Naive thymus-derived CD8-positive, alpha-beta T cell (primary cell): ENCODE results near the gene DHX30. TPM values are rescaled to one million over a fixed set of nuclear protein-coding genes. Genes with fewer than 3 reads are reported as not detected.
"Not testable (repeated sequence)": the region's sequence is repeated elsewhere in the genome, so short reads cannot be mapped to it uniquely, and the experiment has no call there.

Experiments
- ATAC-seq, 2 donors: fragments of 150-1000 bp; cut with Tn5 transposase in 1 of 2; sonication (Bioruptor Pico), chemical (Tn5 transposase) in 1 of 2; 1 replicate in 1 of 2; 2 replicates in 1 of 2; pipeline ENCODE4 v1.10.0; 2021; ENCODE audit warnings: mild to moderate bottlenecking in 2 of 2, moderate library complexity in 2 of 2
- POLR2A ChIA-PET: fragments of 350-600 bp; sonication (Branson Sonifier 250); formaldehyde crosslinking; loops from one replicate; lab custom pipeline; 2021; ENCODE audit warnings: antibody characterized with exemption; lab: Charles Lee
- DNase-seq, 10 donors: peaks; one replicate each; pipeline versions ENCODE4 v3.0.0 to v3.0.0-alpha.2; 2020 to 2022
- H3K27ac Mint-ChIP-seq, 10 donors: one replicate each; pipeline ENCODE4 v1.8.0; 2020 to 2022; ENCODE audit warnings: mild to moderate bottlenecking in 10 of 10, mixed read lengths in 10 of 10, moderate library complexity in 4 of 10, inconsistent platforms in 1 of 10
- H3K27me3 Mint-ChIP-seq, 5 donors: one replicate each; pipeline ENCODE4 v1.8.0; 2021 to 2022; ENCODE audit warnings: mixed read lengths in 5 of 5
- H3K36me3 Mint-ChIP-seq, 3 donors: one replicate each; pipeline ENCODE4 v1.8.0; 2020 to 2022; ENCODE audit warnings: mixed read lengths in 3 of 3, mild to moderate bottlenecking in 2 of 3, inconsistent platforms in 1 of 3
- H3K4me1 Mint-ChIP-seq, 4 donors: one replicate each; pipeline ENCODE4 v1.8.0; 2021 to 2022; ENCODE audit warnings: mixed read lengths in 4 of 4
- H3K4me3 Mint-ChIP-seq, 10 donors: one replicate each; pipeline ENCODE4 v1.8.0; 2020 to 2022; ENCODE audit warnings: mild to moderate bottlenecking in 10 of 10, mixed read lengths in 10 of 10, moderate library complexity in 6 of 10, inconsistent platforms in 1 of 10
- H3K9me3 Mint-ChIP-seq, 9 donors: one replicate each; pipeline ENCODE4 v1.8.0; 2020 to 2022; ENCODE audit warnings: mixed read lengths in 9 of 9, mild to moderate bottlenecking in 3 of 9, inconsistent platforms in 1 of 9, moderate library complexity in 1 of 9
- polyA plus RNA-seq, 3 donors: library from polyadenylated mRNA; unstranded; fragments of 300-500 nt; fragmentation: Illumina TruSeq; gene quantifications; one replicate each; pipeline ENCODE4 v1.2.3, GENCODE V29; 2021
- total RNA-seq, 8 experiments: library from RNA in 2 of 8; stranded (reverse) in 2 of 8; gene quantifications; one replicate each; pipeline ENCODE4 v1.2.3 and lab custom pipeline; 2021 to 2026

DHX30 gene
- total and polyA plus RNA-seq, 5 experiments from 2014 or later, result 23.5 to 95.5 (median 43.6) TPM

DNA sequence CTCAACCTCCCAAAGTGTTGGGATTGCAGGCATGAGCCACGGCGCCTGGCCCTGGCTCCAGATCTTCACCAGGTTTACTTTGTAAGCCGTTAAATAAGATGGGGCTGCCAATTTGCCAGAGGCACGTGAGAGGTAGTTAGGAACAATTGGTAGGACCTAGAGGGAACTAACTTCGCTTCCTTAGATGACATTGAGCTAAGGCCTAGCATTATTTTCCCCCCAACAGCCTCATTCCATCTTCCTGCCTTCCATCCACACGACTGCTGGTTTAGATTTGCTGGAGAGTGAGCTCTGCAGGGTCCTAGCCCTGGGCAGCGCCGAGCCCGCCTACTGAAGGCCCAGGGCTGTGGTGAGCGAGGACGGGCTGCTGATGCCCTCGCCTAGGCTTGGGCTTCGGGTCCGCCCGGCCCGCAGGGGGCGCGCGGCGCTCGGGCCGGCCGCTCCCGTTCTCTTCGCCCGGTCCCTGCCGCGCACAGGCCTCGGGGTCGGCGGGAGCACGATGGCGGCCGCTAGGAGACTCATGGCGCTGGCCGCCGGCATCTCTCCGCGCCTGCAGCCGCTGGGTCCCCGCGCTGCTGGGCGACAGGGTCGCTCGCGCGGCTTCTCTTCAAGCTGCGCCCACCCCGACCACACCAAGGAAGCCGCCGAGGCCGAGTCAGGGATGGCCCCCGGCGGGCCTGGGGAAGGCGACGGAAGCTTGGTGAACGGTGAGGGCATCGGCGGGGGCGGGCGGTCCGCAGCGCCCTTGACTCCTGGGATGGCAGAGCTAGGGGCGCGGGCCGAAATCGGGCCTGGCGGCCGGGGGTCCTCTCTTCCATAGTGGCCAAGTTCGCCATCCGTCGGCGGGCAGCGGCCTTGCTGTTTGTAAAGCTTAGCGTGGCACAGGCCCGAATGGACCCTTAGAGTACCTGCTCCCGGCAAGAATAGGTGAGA lies 21.9 kb downstream of the DHX30 start:
- H3K9me3 Mint-ChIP-seq, result no peaks in the 10 kb centered on the region
- H3K27me3 Mint-ChIP-seq, result no peaks in the 10 kb centered on the region
- peaks cover 15 to 37% (median 30%) of the 10 kb centered on the region in 4 donors for H3K4me1 Mint-ChIP-seq
- peak; percentile 98 to 99 for ATAC-seq
- POLR2A ChIA-PET, result interaction anchor here (0.6 to 2.0 kb wide), 12 partner anchors 8 to 444 kb away, joined by 3 to 8 read pairs (median 4); partner anchors contain the start of genes ELP6, PTPN23 and SMARCC1
- peak overlapping the region; percentile 80 to 93 (median 88) for H3K4me3 Mint-ChIP-seq
- H3K27ac Mint-ChIP-seq, result peak overlapping the region; percentile 78 to 96 (median 93)
- DNase-seq, result peak; percentile 64 to 82 (median 78)
- H3K36me3 Mint-ChIP-seq, result peaks cover 5 to 52% (median 13%) of the 10 kb centered on the region in 3 donors

DNA sequence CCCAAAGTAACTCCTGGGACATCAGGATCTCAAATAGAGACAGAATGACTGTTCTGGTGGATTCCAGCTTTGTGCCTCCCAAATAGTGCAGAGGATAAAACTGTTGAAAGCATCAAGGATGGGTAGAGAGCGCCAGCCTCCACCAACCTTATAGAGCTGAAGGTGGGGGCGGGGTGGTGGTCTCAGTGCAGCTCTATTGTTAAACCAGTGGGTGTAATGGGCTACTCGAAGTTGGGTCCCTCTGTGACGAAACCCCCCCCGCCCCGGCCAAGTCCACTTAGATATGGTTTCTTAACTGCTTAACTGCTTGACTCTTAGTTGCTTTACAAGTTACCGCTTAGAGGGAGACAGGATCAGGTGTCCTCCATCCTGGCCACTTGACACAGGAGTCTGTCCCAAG lies 22.7 kb downstream of the DHX30 start:
- Mint-ChIP-seq H3K4me3 (peak overlapping the region; percentile 80 to 93 (median 88)), H3K9me3 (no peaks in the 10 kb centered on the region), H3K4me1 (peaks cover 15 to 37% (median 30%) of the 10 kb centered on the region in 4 donors), H3K27ac (peak overlapping the region; percentile 53 to 96 (median 90)), H3K36me3 (peaks cover 5 to 49% (median 11%) of the 10 kb centered on the region in 3 donors), H3K27me3 (no peaks in the 10 kb centered on the region)
- no peak for DNase-seq
- POLR2A ChIA-PET, result interaction anchor here (0.6 to 2.0 kb wide), 11 partner anchors 9 to 445 kb away, joined by 3 to 8 read pairs (median 4); partner anchors contain the start of genes ELP6, PTPN23 and SMARCC1
- ATAC-seq, result no peak

DNA sequence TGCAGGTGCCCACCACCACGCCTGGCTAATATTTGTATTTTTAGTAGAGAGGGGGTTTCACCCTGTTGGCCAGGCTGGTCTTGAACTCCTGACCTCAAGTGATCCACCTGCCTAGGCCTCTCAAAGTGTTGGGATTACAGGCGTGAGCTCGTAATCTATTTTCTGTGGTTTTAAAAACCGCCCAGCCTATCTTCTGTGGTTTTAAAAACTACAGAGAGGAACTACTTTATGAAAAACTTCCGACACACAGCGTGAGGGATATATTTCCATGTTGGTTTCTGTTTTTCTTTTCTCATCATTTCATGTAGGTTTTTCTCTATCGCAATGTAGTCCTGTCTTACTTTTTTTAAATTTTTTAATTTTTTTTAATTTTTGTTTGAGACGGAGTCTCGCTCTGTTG lies 26.5 kb downstream of the DHX30 start:
- peak overlapping the region in 1 of 10 donors; percentile 18 for H3K4me3 Mint-ChIP-seq
- POLR2A ChIA-PET, result interaction anchor here (0.6 kb wide), 1 partner anchor 69 kb away, joined by 3 read pairs; no protein-coding TSS in a partner anchor

DNA sequence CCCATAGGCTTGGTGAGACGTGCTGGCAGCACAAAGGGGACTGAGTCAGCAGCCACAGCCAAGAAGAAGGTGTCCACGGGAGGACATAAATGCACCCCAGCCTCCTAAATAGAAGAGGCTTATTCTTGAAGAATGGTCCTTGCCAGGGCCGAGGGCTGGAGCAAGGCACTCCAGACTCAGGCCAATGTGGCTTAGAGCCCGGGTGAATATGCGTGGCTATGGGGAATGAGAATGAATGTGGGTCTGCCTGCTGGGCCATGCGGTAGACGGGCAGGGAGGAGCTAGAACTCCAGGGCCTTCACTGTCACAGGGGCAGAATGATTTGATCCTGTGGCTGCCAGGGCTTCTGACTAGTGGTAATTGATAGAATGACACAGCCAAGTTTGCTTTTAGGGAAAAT lies 34.0 kb downstream of the DHX30 start:
- H3K4me1 Mint-ChIP-seq, result peaks cover 0 to 14% (median 8%) of the 10 kb centered on the region in 4 donors
- peak overlapping the region in 3 of 10 donors; percentile 25 to 60 (median 45) for H3K27ac Mint-ChIP-seq
- H3K4me3 Mint-ChIP-seq, result no peak overlapping the region
- H3K36me3 Mint-ChIP-seq, result peaks cover 0 to 85% (median 11%) of the 10 kb centered on the region in 3 donors
- no peaks in the 10 kb centered on the region for H3K9me3 Mint-ChIP-seq
- DNase-seq (no peak), ATAC-seq (no peak)
- POLR2A ChIA-PET, result interaction anchor here (0.6 kb wide), 1 partner anchor 12 kb away, joined by 3 read pairs; no protein-coding TSS in a partner anchor
- H3K27me3 Mint-ChIP-seq, result no peaks in the 10 kb centered on the region

More for the DNA sequence above, 26.5 kb downstream of the DHX30 start:
- DNase-seq, H3K27me3 Mint-ChIP-seq, H3K9me3 Mint-ChIP-seq, ATAC-seq: not testable (repeated sequence)
- Mint-ChIP-seq H3K36me3 (peaks cover 5 to 67% (median 14%) of the 10 kb centered on the region in 3 donors), H3K4me1 (peaks cover 17 to 38% (median 32%) of the 10 kb centered on the region in 4 donors), H3K27ac (peak overlapping the region in 8 of 10 donors; percentile 15 to 81 (median 54))

DNA sequence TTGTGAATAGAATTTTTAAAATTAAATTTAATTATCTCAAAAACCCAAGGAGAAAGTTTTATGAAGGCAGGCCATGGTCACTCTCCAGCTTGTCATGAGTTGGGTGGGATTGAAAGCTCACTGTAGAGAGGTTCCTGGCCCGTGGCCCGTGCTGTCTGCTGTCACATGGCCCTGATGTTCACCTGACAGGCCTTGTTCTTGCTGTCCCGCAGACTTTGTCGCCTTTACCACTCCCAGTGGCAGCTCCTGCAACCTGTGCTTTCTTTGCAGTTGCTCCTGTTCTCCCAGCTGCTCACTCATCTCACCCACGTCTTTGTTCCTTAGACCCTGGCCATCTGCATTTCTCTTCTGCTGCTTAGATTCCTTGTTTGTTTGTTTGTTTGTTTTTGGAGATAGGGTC lies 35.6 kb downstream of the DHX30 start:
- H3K27me3 Mint-ChIP-seq, result no peaks in the 10 kb centered on the region
- DNase-seq, result no peak
- H3K4me3 Mint-ChIP-seq, result no peak overlapping the region
- H3K9me3 Mint-ChIP-seq, result no peaks in the 10 kb centered on the region
- H3K4me1 Mint-ChIP-seq, result peaks cover 0 to 14% (median 8%) of the 10 kb centered on the region in 4 donors
- ATAC-seq, result no peak
- peaks cover 0 to 89% (median 7%) of the 10 kb centered on the region in 3 donors for H3K36me3 Mint-ChIP-seq
- peak overlapping the region in 4 of 10 donors; percentile 2 to 65 (median 47) for H3K27ac Mint-ChIP-seq
- POLR2A ChIA-PET, result interaction anchor here (0.6 kb wide), 1 partner anchor 27 kb away, joined by 6 read pairs; no protein-coding TSS in a partner anchor

DNA sequence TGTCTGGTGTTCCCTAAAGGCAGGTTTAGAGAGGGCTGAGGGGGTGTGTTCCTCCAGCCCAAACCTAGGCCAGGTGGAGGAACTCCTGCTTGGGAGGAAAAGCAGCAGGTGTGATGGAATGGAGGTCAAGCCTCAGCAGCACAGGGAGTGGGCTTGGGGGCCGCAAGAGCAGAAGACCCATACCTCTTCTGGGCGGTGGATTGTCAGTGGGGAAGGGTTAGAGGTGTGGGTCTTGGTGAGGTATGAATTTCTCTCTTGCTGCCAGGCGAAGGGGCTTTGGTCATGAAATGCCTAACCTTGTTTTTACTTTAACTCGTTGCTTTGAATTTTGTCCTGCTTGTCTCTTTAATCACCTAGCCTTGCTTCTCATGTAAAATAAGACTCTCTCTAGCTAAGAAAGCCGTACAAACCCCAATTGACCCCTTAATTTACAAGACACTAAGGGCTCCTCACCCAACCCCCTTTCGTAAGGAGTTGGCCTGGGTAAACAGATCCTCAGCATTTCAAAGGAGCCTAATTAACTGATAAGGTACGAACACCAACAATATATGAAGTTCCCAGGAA lies 38.9 kb downstream of the DHX30 start:
- peak overlapping the region in 3 of 10 donors; percentile 21 to 65 (median 46) for H3K27ac Mint-ChIP-seq
- H3K4me1 Mint-ChIP-seq, result peaks cover 0 to 8% (median 7%) of the 10 kb centered on the region in 4 donors
- DNase-seq (no peak), ATAC-seq (no peak)
- no peaks in the 10 kb centered on the region for H3K9me3 Mint-ChIP-seq
- H3K4me3 Mint-ChIP-seq, result no peak overlapping the region
- peaks cover 3 to 89% (median 4%) of the 10 kb centered on the region in 3 donors for H3K36me3 Mint-ChIP-seq
- no peaks in the 10 kb centered on the region for H3K27me3 Mint-ChIP-seq
- POLR2A ChIA-PET, result no interaction called here

DNA sequence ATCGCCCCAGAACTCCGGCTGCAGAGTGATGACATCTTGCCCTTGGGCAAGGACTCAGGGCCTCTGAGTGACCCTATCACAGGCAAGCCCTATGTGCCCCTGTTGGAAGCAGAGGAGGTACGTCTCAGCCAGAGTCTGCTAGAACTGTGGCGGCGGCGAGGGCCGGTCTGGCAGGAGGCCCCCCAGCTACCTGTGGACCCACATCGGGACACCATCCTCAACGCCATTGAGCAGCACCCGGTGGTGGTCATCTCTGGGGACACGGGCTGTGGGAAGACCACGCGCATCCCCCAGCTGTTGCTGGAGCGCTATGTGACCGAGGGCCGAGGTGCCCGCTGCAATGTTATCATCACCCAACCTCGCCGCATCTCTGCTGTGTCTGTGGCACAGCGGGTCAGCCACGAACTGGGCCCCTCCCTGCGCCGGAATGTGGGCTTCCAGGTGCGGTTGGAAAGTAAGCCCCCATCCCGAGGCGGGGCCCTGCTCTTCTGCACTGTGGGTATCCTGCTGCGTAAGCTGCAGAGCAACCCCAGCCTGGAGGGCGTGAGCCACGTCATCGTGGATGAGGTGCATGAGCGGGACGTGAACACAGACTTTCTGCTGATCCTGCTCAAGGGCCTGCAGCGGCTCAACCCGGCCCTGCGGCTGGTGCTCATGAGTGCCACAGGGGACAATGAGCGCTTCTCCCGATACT lies 43.4 kb downstream of the DHX30 start:
- Mint-ChIP-seq H3K9me3 (no peaks in the 10 kb centered on the region), H3K4me3 (no peak overlapping the region), H3K27me3 (no peaks in the 10 kb centered on the region), H3K4me1 (no peaks in the 10 kb centered on the region), H3K36me3 (peaks cover 3 to 79% (median 4%) of the 10 kb centered on the region in 3 donors), H3K27ac (no peak overlapping the region)
- ATAC-seq, result no peak
- DNase-seq, result no peak
- POLR2A ChIA-PET, result no interaction called here

DNA sequence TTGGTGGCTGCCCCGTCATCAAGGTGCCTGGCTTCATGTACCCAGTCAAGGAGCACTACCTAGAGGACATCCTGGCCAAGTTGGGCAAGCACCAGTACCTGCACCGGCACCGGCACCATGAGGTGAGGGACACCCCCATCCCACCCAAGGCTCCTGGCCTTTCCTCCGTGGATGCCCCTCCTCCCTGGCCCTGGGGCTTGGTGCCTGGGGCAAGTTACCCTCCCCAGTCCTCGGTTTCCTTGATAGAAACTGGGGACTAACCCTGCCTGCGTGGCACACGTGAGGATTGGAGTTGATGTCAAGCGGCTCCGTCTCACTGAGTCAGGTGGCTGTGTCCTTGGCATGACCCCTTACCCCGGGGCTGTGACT lies 43.9 kb downstream of the DHX30 start:
- POLR2A ChIA-PET, result interaction anchor here (0.6 kb wide), 1 partner anchor 764 kb away, joined by 7 read pairs; no protein-coding TSS in a partner anchor
- peaks cover under 1 to 74% (median 3%) of the 10 kb centered on the region in 3 donors for H3K36me3 Mint-ChIP-seq
- no peak for ATAC-seq
- DNase-seq, result no peak
- no peak overlapping the region for H3K27ac Mint-ChIP-seq
- H3K4me1 Mint-ChIP-seq, result no peaks in the 10 kb centered on the region
- H3K4me3 Mint-ChIP-seq, result no peak overlapping the region
- no peaks in the 10 kb centered on the region for H3K27me3 Mint-ChIP-seq
- no peaks in the 10 kb centered on the region for H3K9me3 Mint-ChIP-seq

DNA sequence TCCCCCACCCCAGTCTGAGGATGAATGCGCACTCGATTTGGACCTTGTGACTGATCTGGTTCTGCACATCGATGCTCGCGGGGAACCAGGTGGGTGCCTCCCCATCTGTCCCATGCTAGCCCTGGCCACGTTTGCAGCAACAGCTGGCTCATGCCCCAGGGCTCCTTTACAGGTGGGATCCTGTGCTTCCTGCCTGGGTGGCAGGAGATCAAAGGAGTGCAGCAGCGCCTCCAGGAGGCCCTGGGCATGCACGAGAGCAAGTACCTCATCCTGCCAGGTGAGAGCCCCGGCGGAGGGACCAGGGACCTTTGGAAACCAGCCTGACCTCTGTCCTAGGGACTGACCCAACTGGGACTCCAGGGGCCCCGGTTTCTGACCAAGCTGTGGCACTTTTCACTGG lies 44.3 kb downstream of the DHX30 start:
- peak overlapping the region in 1 of 10 donors; percentile 17 for H3K27ac Mint-ChIP-seq
- DNase-seq (no peak), ATAC-seq (no peak)
- peaks cover 0 to 73% (median 3%) of the 10 kb centered on the region in 3 donors for H3K36me3 Mint-ChIP-seq
- POLR2A ChIA-PET, result interaction anchor here (0.6 kb wide), 1 partner anchor 763 kb away, joined by 7 read pairs; no protein-coding TSS in a partner anchor
- no peak overlapping the region for H3K4me3 Mint-ChIP-seq
- H3K27me3 Mint-ChIP-seq, result no peaks in the 10 kb centered on the region
- no peaks in the 10 kb centered on the region for H3K9me3 Mint-ChIP-seq
- no peaks in the 10 kb centered on the region for H3K4me1 Mint-ChIP-seq

DNA sequence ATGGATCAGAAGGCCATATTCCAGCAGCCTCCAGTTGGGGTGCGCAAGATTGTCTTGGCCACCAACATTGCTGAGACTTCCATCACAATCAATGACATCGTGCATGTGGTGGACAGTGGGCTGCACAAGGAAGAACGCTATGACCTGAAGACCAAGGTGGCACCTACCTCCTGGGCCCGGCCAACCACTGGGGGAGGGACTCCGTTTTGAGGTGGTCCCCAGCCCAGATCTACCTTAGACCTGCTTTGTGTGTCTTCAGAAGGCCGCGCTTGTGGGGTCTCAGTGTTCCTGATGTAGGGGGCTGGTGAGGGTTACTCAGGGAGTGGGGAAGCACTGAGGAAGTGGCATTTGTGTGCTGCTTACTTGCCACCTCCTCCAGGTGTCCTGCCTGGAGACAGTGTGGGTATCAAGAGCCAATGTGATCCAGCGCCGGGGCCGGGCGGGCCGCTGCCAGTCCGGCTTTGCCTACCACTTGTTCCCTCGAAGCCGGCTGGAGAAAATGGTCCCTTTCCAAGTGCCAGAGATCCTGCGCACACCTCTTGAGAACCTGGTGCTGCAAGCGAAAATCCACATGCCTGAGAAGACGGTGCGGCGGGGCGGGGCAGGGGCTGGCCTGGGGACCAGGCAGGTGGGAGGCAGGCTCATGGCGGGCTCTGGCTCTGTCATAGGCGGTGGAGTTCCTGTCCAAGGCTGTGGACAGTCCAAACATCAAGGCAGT lies 45.0 kb downstream of the DHX30 start:
- H3K27me3 Mint-ChIP-seq, result no peaks in the 10 kb centered on the region
- no peak overlapping the region for H3K4me3 Mint-ChIP-seq
- POLR2A ChIA-PET, result no interaction called here
- no peaks in the 10 kb centered on the region for H3K4me1 Mint-ChIP-seq
- ATAC-seq (no peak), DNase-seq (no peak)
- H3K27ac Mint-ChIP-seq, result peak overlapping the region in 1 of 10 donors; percentile 18
- no peaks in the 10 kb centered on the region for H3K9me3 Mint-ChIP-seq
- peaks cover 0 to 66% (median 3%) of the 10 kb centered on the region in 3 donors for H3K36me3 Mint-ChIP-seq

DNA sequence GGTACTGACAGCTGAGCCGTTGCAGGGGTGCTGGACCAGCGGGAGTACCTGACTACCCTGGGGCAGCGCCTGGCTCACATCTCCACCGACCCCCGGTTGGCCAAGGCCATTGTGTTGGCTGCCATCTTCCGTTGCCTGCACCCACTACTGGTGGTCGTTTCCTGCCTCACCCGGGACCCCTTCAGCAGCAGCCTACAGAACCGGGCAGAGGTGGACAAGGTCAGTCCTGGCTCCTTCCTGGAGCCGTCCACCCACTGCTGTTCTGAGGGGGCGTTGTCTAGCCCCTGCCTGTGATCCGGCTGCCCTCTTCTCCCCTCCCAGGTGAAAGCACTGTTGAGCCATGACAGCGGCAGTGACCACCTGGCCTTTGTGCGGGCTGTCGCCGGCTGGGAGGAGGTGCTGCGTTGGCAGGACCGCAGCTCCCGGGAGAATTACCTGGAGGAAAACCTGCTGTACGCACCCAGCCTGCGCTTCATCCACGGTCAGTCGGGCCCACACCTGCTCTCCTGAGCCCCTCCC lies 45.7 kb downstream of the DHX30 start:
- Mint-ChIP-seq H3K27me3 (no peaks in the 10 kb centered on the region), H3K4me3 (no peak overlapping the region), H3K9me3 (no peaks in the 10 kb centered on the region), H3K27ac (peak overlapping the region in 1 of 10 donors; percentile 65), H3K36me3 (peaks cover 0 to 59% (median 3%) of the 10 kb centered on the region in 3 donors), H3K4me1 (no peaks in the 10 kb centered on the region)
- no peak for ATAC-seq
- POLR2A ChIA-PET, result no interaction called here
- no peak for DNase-seq
